HEK293T (cell line): ENCODE results near the gene PRG2.
"Not testable (repeated sequence)": the region's sequence is repeated elsewhere in the genome, so short reads cannot be mapped to it uniquely, and the experiment has no call there.

ENCODE experiments used
- CTCF ChIA-PET: fragments of 350-600 bp; formaldehyde crosslinking; extraction: SDS; loops from one replicate; lab custom pipeline; 2021; ENCODE audit warnings: antibody characterized with exemption, inconsistent platforms; lab: Yijun Ruan, JAX
- POLR2A ChIA-PET: fragments of 350-600 bp; formaldehyde crosslinking; extraction: SDS; loops from one replicate; lab custom pipeline; 2020; ENCODE audit warnings: antibody characterized with exemption, inconsistent platforms; lab: Yijun Ruan, JAX
- DNase-seq: peaks from one replicate; pipeline ENCODE4 v3.0.0; 2012; ENCODE audit warnings: mixed read lengths; ENCODE audit errors: extremely low spot score
- ARNT ChIP-seq: fragments of 450-650 bp; IDR thresholded peaks from 2 replicates; pipeline ENCODE4 v1.6.1; 2017; ENCODE audit warnings: mild to moderate bottlenecking
- BHLHE40 ChIP-seq: fragments of 450-650 bp; IDR thresholded peaks from 2 replicates; pipeline ENCODE4 v1.6.1; 2016; ENCODE audit warnings: mild to moderate bottlenecking, moderate library complexity, borderline replicate concordance
- CTBP1 ChIP-seq: fragments of 450-650 bp; IDR thresholded peaks from 2 replicates; pipeline ENCODE4 v1.6.1; 2016; ENCODE audit warnings: borderline replicate concordance
- ELF4 ChIP-seq: fragments of 450-650 bp; IDR thresholded peaks from 2 replicates; pipeline ENCODE4 v1.6.1; 2017; ENCODE audit warnings: antibody characterized with exemption
- FOXA1 ChIP-seq: fragments of 450-650 bp; IDR thresholded peaks from 2 replicates; pipeline ENCODE4 v1.6.1; 2016; ENCODE audit warnings: mild to moderate bottlenecking
- FOXK2 ChIP-seq: fragments of 450-650 bp; IDR thresholded peaks from 2 replicates; pipeline ENCODE4 v1.6.1; 2016; ENCODE audit warnings: mild to moderate bottlenecking
- FOXM1 ChIP-seq: fragments of 450-650 bp; IDR thresholded peaks from 2 replicates; pipeline ENCODE4 v1.6.1; 2017; ENCODE audit warnings: mild to moderate bottlenecking, borderline replicate concordance
- HDGF ChIP-seq: fragments of 450-650 bp; IDR thresholded peaks from 2 replicates; pipeline ENCODE4 v1.6.1; 2017; ENCODE audit warnings: antibody characterized with exemption, borderline replicate concordance
- L3MBTL2 ChIP-seq: fragments of 450-650 bp; conservative IDR thresholded peaks from 2 replicates; pipeline ENCODE4 v1.6.1; 2016; ENCODE audit warnings: mild to moderate bottlenecking
- LEF1 ChIP-seq: fragments of 450-650 bp; IDR thresholded peaks from 2 replicates; pipeline ENCODE4 v1.6.1; 2017; ENCODE audit warnings: mild to moderate bottlenecking, borderline replicate concordance
- NFRKB ChIP-seq: fragments of 450-650 bp; IDR thresholded peaks from 2 replicates; pipeline ENCODE4 v1.6.1; 2016; ENCODE audit warnings: mild to moderate bottlenecking, moderate library complexity
- SP1 ChIP-seq: fragments of 450-650 bp; IDR thresholded peaks from 2 replicates; pipeline ENCODE4 v1.6.1; 2017
- SUZ12 ChIP-seq: fragments of 450-650 bp; IDR thresholded peaks from 2 replicates; pipeline ENCODE4 v1.6.1; 2016; ENCODE audit warnings: mild to moderate bottlenecking
- TARDBP ChIP-seq: fragments of 450-650 bp; IDR thresholded peaks from 2 replicates; pipeline ENCODE4 v1.6.1; 2016
- ZNF384 ChIP-seq: fragments of 450-650 bp; IDR thresholded peaks from 2 replicates; pipeline ENCODE4 v1.6.1; 2016
- TF ChIP-seq, protein P1 (sequence below): fragments of 450-650 bp; IDR thresholded peaks from 2 replicates; pipeline ENCODE4 v1.6.1; 2016

PRG2 gene

DNA sequence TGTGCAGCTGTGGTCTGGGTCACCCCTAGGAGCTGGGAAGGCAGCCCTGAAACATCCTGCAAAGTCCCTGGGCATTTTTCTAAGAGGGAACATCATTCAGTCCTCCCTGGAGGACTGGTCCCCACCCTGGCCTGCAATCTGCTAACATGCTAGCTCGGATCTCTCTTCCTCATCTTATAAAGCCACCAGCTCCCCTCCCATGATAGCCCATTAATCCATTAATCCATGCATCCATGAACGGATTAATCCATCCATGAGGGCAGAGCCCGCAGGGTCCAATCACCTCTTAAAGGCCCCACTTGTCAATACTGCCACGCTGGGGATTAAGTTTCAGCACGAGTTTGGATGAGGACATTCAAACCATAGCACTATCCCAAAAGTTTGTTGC is 21.6 kb downstream of the PRG2 start:
- CTCF ChIA-PET = no interaction called here
- POLR2A ChIA-PET = no interaction called here
- TF ChIP-seq NFRKB (no peak), ZNF384 (no peak), BHLHE40 (no peak), L3MBTL2 (no peak), FOXA1 (no peak), FOXM1 (no peak), SP1 (no peak), LEF1 (no peak), FOXK2 (no peak), HDGF (no peak), TARDBP (no peak), ARNT (no peak), CTBP1 (no peak), ELF4 (no peak), SUZ12 (no peak)
- TF ChIP-seq, protein P1, sequence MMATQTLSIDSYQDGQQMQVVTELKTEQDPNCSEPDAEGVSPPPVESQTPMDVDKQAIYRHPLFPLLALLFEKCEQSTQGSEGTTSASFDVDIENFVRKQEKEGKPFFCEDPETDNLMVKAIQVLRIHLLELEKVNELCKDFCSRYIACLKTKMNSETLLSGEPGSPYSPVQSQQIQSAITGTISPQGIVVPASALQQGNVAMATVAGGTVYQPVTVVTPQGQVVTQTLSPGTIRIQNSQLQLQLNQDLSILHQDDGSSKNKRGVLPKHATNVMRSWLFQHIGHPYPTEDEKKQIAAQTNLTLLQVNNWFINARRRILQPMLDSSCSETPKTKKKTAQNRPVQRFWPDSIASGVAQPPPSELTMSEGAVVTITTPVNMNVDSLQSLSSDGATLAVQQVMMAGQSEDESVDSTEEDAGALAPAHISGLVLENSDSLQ = no peak
- DNase-seq = no peak

DNA sequence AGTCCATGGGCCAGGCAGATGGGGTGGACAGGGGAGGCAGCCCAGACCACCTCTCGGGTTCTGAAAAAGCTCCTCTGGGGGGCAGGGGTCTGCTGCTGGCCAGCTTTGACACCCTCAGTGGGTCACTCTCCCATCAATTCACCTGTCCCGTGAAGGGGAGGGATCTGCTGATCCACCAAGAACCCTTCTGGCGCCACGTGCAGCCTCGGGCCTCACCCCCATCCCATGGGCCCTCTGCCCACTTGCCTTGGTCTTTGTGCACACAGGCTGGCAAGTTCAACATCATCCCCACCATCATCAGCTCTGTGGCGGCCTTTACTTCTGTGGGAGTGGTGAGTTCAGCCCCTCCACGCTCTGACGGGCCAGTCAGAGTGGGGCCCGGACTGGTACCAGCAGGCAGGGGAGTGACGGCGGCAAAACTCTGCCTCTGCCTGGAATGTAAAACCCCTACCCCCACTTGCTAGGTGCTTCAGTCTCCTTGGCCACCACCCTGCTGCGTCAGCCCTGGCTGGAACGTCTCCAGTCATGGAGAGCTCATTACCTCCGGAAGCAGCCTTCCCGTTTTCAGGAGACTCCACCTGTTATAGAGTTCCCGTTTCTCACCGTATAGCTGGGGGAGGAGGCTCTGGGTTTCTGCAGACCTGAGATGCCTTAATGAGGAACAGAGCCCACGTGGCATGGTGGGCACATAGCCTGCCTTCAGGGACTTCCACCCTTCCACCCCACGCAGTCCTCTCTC is 22.2 kb downstream of the PRG2 start:
- POLR2A ChIA-PET = no interaction called here
- DNase-seq = no peak
- CTCF ChIA-PET = no interaction called here
- TF ChIP-seq FOXK2 (no peak), FOXM1 (no peak)

DNA sequence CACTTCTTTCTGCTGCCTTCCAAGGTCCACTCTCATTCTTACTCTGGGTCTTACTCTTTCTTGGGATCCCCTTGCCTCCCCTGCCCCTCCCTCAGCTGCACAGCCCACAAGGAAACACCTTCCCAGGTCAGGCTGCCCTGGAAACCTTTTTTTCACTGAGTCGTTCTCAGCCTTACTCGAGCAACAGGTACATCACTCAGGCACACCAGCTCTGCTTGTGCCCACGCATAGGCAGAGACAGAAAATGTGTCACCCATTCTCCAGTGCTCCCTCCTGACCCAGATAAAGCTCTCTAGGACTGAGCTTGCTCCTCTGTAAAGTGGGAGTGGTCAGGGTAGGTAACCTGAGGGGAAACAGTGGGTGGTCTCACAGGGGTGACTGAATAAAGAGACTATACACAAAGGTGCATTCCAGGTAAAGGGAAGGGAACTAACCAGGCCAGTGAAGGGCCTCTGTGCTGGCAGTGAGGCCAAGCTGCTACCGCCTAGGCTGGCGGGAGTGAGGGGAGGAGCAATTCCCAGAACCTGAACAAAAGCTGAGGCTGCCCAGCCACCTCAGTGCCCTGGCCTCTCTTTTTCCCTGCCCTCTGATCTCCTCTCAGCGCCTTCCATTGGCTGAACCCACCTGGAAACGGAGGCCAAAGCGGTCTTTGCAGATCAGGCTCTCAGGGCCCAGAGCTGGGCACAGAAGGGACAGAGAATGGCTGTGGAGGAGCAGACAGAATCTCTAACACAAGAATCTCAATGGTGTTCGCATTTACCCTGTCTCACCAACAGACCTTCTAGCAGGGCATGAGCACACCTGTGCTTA is 25.4 kb downstream of the PRG2 start:
- POLR2A ChIA-PET = no interaction called here
- no peak for TF ChIP-seq CTBP1
- no peak for TF ChIP-seq NFRKB
- TF ChIP-seq ARNT = no peak
- TF ChIP-seq L3MBTL2 = no peak
- TF ChIP-seq LEF1 = no peak
- TF ChIP-seq, protein P1 = no peak
- no peak for TF ChIP-seq BHLHE40
- TF ChIP-seq ELF4 = no peak
- no peak for TF ChIP-seq FOXK2
- TF ChIP-seq SUZ12 = no peak
- no peak for TF ChIP-seq SP1
- no peak for TF ChIP-seq FOXM1
- TF ChIP-seq ZNF384 = no peak
- no peak for TF ChIP-seq FOXA1
- TF ChIP-seq TARDBP = no peak
- no peak for TF ChIP-seq HDGF
- no peak for DNase-seq
- CTCF ChIA-PET = no interaction called here

DNA sequence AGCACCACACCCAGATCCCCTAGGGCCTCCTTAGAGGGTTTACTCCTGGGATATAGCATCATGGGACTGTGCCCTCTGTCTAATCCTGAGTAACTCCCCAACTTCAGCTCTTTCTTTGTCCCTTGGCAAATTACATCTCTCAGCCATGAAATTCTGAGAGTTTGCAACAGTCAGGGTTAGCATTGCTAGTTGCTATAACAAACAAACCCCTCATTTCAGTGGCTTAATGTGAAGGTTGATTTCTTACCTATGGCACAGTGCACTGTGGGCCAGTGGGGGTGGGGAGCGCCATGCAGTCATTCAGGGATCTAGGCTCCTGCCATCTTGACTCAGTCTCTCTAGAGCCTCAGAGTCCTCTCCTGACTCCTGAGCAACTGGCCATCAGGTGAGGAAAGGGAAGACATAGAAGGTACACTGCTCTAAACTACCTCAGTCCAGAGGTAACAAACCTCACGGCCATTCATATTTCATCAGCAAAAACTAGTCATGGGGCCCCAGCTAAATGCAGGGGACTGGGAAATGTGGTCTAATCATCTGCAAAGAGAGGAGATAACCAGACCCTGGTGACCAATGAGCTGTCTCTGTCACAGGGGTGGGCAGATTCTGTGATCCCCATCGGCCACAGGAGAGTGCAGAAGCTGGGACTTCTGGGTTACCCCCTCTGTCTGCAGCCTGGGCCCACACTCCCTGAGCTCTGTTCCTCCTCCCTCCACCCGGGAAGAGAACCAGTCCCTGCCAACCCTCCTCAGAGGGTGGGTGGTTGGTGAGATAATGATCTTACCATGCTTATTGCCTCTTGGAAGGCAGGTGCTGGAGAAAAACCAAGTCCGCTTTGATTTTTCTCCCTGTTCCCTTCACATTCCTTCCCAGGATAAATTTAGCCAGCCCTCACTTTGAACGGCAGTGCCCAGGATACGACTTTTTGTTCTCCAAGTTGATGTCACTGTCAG is 27.0 kb downstream of the PRG2 start:
- no peak for TF ChIP-seq HDGF
- ChIA-PET CTCF (interaction anchor here (0.8 kb wide), 1 partner anchor 18 kb away, joined by 4 read pairs; no protein-coding TSS in a partner anchor), POLR2A (no interaction called here)
- no peak for DNase-seq

DNA sequence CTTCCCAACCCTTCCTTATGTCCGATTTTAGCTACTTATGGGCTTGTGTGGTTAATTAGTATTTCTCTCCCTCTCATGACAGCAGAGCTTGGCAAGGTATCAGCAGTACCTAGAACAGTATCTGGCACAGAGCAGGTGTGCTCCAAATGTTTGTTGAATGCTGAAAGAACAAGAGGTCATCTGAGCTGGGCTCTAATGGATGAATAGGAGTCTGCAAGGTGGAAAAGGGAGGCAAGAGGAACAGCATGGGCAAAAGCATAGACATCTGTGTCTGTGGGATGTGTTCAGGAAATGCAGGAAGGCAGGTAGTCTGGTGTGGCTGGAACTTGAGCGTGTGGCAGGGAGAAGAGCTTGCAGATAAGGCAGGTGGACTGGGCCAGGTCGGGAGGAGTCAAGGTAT is 28.5 kb downstream of the PRG2 start:
- CTCF ChIA-PET = interaction anchor here (0.8 to 2.6 kb wide), 4 partner anchors 12 to 16 kb away, joined by 3 to 14 read pairs (median 4); no protein-coding TSS in a partner anchor
- TF ChIP-seq SP1 = no peak
- TF ChIP-seq, protein P1 = no peak
- TF ChIP-seq HDGF = no peak
- TF ChIP-seq FOXA1 = no peak
- no peak for TF ChIP-seq ZNF384
- no peak for TF ChIP-seq L3MBTL2
- no peak for TF ChIP-seq BHLHE40
- no peak for TF ChIP-seq CTBP1
- no peak for TF ChIP-seq LEF1
- TF ChIP-seq ARNT = no peak
- TF ChIP-seq FOXM1 = no peak
- no peak for TF ChIP-seq SUZ12
- no peak for TF ChIP-seq TARDBP
- POLR2A ChIA-PET = no interaction called here
- no peak for DNase-seq

DNA sequence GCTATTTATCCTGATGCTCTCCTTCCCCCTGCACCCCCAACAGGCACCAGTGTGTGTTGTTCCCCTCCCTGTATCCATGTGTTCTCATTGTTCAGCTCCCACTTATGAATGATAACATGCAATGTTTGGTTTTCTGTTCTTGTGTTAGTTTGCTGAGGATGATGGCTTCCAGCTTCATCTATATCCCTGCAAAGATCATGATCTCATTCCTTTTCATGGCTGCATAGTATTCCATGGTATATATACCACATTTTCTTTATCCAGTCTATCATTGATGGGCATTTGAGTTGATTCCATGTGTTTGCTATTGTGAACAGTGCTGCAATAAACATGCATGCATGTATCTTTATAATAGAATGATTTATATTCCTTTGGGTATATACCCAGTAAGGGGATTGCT is 29.0 kb downstream of the PRG2 start:
- DNase-seq, POLR2A ChIA-PET: not testable (repeated sequence)
- CTCF ChIA-PET = interaction anchor here (0.9 to 2.6 kb wide), 3 partner anchors 12 to 16 kb away, joined by 3 to 14 read pairs (median 4); no protein-coding TSS in a partner anchor
